Calu3 (cell line): ENCODE results near the gene NCKAP5. TPM values are rescaled to one million over a fixed set of nuclear protein-coding genes. Genes with fewer than 3 reads are reported as not detected.

Source experiments
- BruUV-seq: library from RNA; stranded (reverse); fragments of 400-500 nt; replicated peaks from 2 replicates; lab custom pipeline; 2021; lab: Mats Ljungman, UMichigan
- CTCF ChIA-PET: fragments of 300-600 bp; sonication (Branson Sonifier 250); formaldehyde crosslinking; loops from one replicate; lab custom pipeline; 2022; ENCODE audit warnings: antibody characterized with exemption; lab: Charles Lee
- DNase-seq: peaks from one replicate; pipeline ENCODE4 v3.0.0; 2022
- H3K27ac Mint-ChIP-seq: one replicate; pipeline ENCODE4 v1.8.0; 2022; ENCODE audit warnings: mixed read lengths; ENCODE audit not compliant: unreplicated experiment
- H3K27me3 Mint-ChIP-seq: one replicate; pipeline ENCODE4 v1.8.0; 2022; ENCODE audit warnings: mixed read lengths; ENCODE audit not compliant: unreplicated experiment
- H3K36me3 Mint-ChIP-seq: one replicate; pipeline ENCODE4 v1.8.0; 2022; ENCODE audit warnings: mild to moderate bottlenecking, moderate library complexity, mixed read lengths; ENCODE audit not compliant: insufficient read depth, unreplicated experiment
- H3K4me1 Mint-ChIP-seq: one replicate; pipeline ENCODE4 v1.8.0; 2022; ENCODE audit warnings: mild to moderate bottlenecking, low read depth, mixed read lengths; ENCODE audit not compliant: unreplicated experiment
- H3K4me3 Mint-ChIP-seq: one replicate; pipeline ENCODE4 v1.8.0; 2022; ENCODE audit warnings: mild to moderate bottlenecking, low read depth, moderate library complexity, mixed read lengths; ENCODE audit not compliant: unreplicated experiment
- H3K9me3 Mint-ChIP-seq: one replicate; pipeline ENCODE4 v1.8.0; 2022; ENCODE audit warnings: low read depth, mixed read lengths; ENCODE audit not compliant: unreplicated experiment
- CTCF ChIP-seq: fragments of 200-600 bp; IDR thresholded peaks from one replicate; pipeline ENCODE4 v1.8.0; 2022; ENCODE audit warnings: antibody characterized with exemption; ENCODE audit not compliant: unreplicated experiment
- intact Hi-C: fragments of 100-400 bp; cut with micrococcal nuclease; formaldehyde crosslinking; loops from one replicate; pipeline ENCODE4 v1.10.0; 2022; ENCODE audit not compliant: unreplicated experiment
- total RNA-seq: library from RNA; stranded (reverse); gene quantifications from 2 replicates; pipeline ENCODE4 v1.2.3, GENCODE V29; 2022

Gene NCKAP5
- total RNA-seq, 1 experiment from 2014 or later, result 2.2 TPM

GRCh38 chr2:133553251-133553650 is 15.0 kb downstream of the NCKAP5 start:
- Mint-ChIP-seq H3K27ac (no peak overlapping the region), H3K4me3 (no peak overlapping the region), H3K27me3 (peaks cover 24% of the 10 kb centered on the region), H3K36me3 (no peaks in the 10 kb centered on the region), H3K9me3 (no peaks in the 10 kb centered on the region), H3K4me1 (no peaks in the 10 kb centered on the region)
- no TSS peak for BruUV-seq
- no peak for DNase-seq
- intact Hi-C loops, result no loop called here
- CTCF ChIA-PET, result no interaction called here
- TF ChIP-seq CTCF, result no peak

- no peak for DNase-seq
- H3K36me3 Mint-ChIP-seq, result no peaks in the 10 kb centered on the region
- no peak overlapping the region for H3K27ac Mint-ChIP-seq
- no peaks in the 10 kb centered on the region for H3K9me3 Mint-ChIP-seq
- intact Hi-C loops, result no loop called here
- no peak for TF ChIP-seq CTCF
- CTCF ChIA-PET, result no interaction called here
- no TSS peak for BruUV-seq
- H3K27me3 Mint-ChIP-seq, result peaks cover 20% of the 10 kb centered on the region
- no peaks in the 10 kb centered on the region for H3K4me1 Mint-ChIP-seq
- no peak overlapping the region for H3K4me3 Mint-ChIP-seq
Measured at GRCh38 chr2:133552821-133553220, 15.4 kb downstream of the NCKAP5 start.

- CTCF ChIA-PET, result no interaction called here
Measured at GRCh38 chr2:133541797-133542196, 26.5 kb downstream of the NCKAP5 start.

GRCh38 chr2:133541376-133541775 is 26.9 kb downstream of the NCKAP5 start:
- no peak for TF ChIP-seq CTCF
- Mint-ChIP-seq H3K4me1 (no peaks in the 10 kb centered on the region), H3K27me3 (no peaks in the 10 kb centered on the region), H3K27ac (no peak overlapping the region), H3K9me3 (no peaks in the 10 kb centered on the region), H3K4me3 (no peak overlapping the region), H3K36me3 (no peaks in the 10 kb centered on the region)
- intact Hi-C loops, result no loop called here
- BruUV-seq, result no TSS peak
- CTCF ChIA-PET, result no interaction called here
- no peak for DNase-seq

More at GRCh38 chr2:133541797-133542196, 26.5 kb downstream of the NCKAP5 start:
- H3K36me3 Mint-ChIP-seq, result no peaks in the 10 kb centered on the region
- no peaks in the 10 kb centered on the region for H3K9me3 Mint-ChIP-seq
- H3K4me3 Mint-ChIP-seq, result no peak overlapping the region
- no peak for TF ChIP-seq CTCF
- H3K27me3 Mint-ChIP-seq, result no peaks in the 10 kb centered on the region
- H3K27ac Mint-ChIP-seq, result no peak overlapping the region
- intact Hi-C loops, result no loop called here
- no peak for DNase-seq
- BruUV-seq, result no TSS peak
- H3K4me1 Mint-ChIP-seq, result no peaks in the 10 kb centered on the region

GRCh38 chr2:133532919-133533318 is 35.3 kb downstream of the NCKAP5 start:
- Mint-ChIP-seq H3K4me1 (no peaks in the 10 kb centered on the region), H3K27me3 (no peaks in the 10 kb centered on the region), H3K4me3 (no peak overlapping the region), H3K36me3 (no peaks in the 10 kb centered on the region), H3K9me3 (no peaks in the 10 kb centered on the region), H3K27ac (no peak overlapping the region)
- no peak for DNase-seq
- BruUV-seq, result no TSS peak
- intact Hi-C loops, result no loop called here
- CTCF ChIA-PET, result no interaction called here
- TF ChIP-seq CTCF, result no peak
